ENCODE measurements around the gene MMRN1. TPM values are rescaled to one million over a fixed set of nuclear protein-coding genes. Genes with fewer than 3 reads are reported as not detected.

The MMRN1 gene
- total RNA-seq, 1 donor from 2014 or later: 42.6 TPM

DNA sequence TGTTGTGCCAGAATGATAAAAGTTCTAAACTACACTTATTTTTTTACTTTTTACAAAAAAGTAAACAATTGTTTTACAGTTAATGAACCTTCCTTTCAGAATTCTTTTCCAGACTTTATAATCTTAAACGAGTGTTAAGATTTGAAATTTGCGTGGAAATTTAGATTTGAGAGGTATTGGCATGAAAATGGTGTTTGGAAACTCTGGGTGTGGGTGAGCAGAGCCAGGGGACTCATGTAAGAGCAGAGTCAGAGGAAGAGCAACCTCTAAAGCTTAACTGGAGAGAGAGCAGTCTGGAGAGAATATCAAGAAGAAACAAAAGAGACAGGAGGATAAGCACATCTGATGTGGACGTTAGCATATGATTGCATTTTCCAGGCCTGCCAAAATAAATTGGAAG lies 48.2 kb downstream of the MMRN1 start:
- no peaks in the 10 kb centered on the region for H3K4me1 ChIP-seq
- H3K27ac ChIP-seq: no peak overlapping the region
- DNase-seq (no peak), ATAC-seq (no peak)
- TF ChIP-seq, protein P1, sequence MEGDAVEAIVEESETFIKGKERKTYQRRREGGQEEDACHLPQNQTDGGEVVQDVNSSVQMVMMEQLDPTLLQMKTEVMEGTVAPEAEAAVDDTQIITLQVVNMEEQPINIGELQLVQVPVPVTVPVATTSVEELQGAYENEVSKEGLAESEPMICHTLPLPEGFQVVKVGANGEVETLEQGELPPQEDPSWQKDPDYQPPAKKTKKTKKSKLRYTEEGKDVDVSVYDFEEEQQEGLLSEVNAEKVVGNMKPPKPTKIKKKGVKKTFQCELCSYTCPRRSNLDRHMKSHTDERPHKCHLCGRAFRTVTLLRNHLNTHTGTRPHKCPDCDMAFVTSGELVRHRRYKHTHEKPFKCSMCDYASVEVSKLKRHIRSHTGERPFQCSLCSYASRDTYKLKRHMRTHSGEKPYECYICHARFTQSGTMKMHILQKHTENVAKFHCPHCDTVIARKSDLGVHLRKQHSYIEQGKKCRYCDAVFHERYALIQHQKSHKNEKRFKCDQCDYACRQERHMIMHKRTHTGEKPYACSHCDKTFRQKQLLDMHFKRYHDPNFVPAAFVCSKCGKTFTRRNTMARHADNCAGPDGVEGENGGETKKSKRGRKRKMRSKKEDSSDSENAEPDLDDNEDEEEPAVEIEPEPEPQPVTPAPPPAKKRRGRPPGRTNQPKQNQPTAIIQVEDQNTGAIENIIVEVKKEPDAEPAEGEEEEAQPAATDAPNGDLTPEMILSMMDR (IDR thresholded peaks at IDR 0.05): no peak
- no peaks in the 10 kb centered on the region for H3K9me3 ChIP-seq
- H3K4me3 ChIP-seq: no peak overlapping the region
- no peaks in the 10 kb centered on the region for H3K27me3 ChIP-seq (ENCODE audit: low read depth)
- no peaks in the 10 kb centered on the region for H3K36me3 ChIP-seq
- intact Hi-C loops (cut with DNase I): no loop called here

DNA sequence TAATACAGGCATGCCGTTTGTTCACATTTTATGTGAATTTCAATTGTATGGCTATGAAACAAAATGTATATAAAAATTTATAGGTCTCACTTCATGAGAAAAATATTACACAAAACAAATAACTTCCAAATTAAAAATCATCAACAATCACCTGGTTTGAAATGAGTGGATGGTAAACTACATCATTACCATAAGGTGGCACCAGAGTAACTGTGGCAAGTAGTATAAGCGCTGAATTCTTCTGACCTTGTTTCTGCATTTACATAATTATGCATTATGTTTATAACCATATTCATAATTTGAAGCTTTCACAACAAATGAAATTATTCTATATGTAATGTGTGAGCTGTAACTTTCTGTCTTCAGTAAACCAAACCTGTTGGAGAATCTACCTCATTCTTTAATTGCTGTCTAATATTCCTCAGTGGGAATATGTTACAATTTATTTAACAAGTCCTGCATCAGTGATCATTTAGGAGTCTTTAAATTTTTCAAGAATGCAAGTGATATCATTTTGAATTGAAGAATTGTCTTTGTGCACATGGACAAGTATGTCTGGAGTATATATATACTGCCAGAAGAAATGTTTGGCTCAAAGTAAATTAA lies 55.2 kb downstream of the MMRN1 start:
- Histone ChIP-seq H3K27me3 (ENCODE audit: low read depth) (no peaks in the 10 kb centered on the region), H3K36me3 (no peaks in the 10 kb centered on the region), H3K9me3 (no peaks in the 10 kb centered on the region), H3K4me1 (no peaks in the 10 kb centered on the region), H3K4me3 (no peak overlapping the region), H3K27ac (no peak overlapping the region)
- DNase-seq (no peak), ATAC-seq (no peak)
- intact Hi-C loops (cut with DNase I): no loop called here
- TF ChIP-seq, protein P1 (IDR thresholded peaks at IDR 0.05): peak; percentile 7

DNA sequence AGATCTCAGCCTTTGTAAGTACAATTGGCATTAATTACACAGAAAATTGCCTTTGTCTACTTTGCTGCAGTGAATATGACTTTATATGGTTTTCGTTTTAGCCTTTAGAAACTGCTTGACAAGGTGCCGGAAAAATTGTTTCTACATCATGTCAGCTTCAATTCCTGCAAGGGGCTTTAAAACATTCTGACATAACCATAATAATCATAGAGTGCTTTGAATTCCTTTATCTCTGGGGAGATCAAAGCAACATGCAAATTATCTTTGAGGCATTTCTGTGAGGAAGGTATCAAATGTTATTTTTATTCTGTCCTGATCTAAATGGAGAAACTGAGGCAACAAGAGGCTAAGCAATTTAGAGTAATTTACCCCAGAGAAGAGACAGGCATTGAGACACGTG lies 57.8 kb downstream of the MMRN1 start:
- Histone ChIP-seq H3K4me3 (no peak overlapping the region), H3K4me1 (no peaks in the 10 kb centered on the region), H3K9me3 (no peaks in the 10 kb centered on the region), H3K27ac (no peak overlapping the region), H3K36me3 (no peaks in the 10 kb centered on the region), H3K27me3 (ENCODE audit: low read depth) (no peaks in the 10 kb centered on the region)
- intact Hi-C loops (cut with DNase I): no loop called here
- TF ChIP-seq, protein P1 (IDR thresholded peaks at IDR 0.05): no peak
- no peak for DNase-seq
- no peak for ATAC-seq

DNA sequence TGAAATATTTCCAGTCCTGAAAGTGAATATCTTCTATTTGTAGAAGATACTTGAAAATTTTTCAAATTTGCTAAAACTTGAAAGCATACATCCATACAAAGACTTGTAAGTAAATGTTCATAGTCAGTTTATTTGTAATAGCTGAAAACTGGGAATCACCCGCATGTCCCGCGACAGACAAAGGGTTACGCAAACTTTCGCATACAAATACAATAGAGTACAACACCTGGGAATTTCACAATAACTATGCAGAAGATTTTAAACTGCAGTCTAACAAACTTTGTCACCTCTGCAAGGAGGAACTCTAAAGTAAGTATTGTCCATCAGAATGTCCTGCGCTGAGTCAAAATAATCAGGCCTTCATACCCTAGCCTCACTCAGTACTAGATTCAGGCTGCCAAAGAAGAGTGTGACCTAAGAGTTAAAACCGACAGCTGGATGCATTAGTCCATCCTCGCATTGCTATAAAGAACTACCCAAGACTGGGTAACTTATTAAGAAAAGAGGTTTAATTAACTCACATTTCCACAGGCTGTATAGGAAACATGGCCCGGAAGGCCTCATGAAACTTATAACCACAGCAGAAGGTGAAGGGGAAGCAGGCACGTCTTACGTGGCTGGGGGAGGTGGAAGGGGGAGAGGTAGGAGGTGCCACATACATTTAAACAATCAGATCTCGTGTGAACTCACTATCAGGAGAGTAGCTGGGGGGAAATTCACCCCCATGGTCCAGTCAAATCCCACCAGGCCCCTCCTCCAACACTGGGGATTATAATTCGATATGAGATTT lies 60.4 kb downstream of the MMRN1 start:
- H3K36me3 ChIP-seq: no peaks in the 10 kb centered on the region
- H3K27me3 ChIP-seq (ENCODE audit: low read depth): no peaks in the 10 kb centered on the region
- DNase-seq (no peak), ATAC-seq (no peak)
- H3K4me3 ChIP-seq: no peak overlapping the region
- TF ChIP-seq, protein P1 (IDR thresholded peaks at IDR 0.05): no peak
- no peak overlapping the region for H3K27ac ChIP-seq
- H3K4me1 ChIP-seq: no peaks in the 10 kb centered on the region
- intact Hi-C loops (cut with DNase I): no loop called here
- H3K9me3 ChIP-seq: no peaks in the 10 kb centered on the region

DNA sequence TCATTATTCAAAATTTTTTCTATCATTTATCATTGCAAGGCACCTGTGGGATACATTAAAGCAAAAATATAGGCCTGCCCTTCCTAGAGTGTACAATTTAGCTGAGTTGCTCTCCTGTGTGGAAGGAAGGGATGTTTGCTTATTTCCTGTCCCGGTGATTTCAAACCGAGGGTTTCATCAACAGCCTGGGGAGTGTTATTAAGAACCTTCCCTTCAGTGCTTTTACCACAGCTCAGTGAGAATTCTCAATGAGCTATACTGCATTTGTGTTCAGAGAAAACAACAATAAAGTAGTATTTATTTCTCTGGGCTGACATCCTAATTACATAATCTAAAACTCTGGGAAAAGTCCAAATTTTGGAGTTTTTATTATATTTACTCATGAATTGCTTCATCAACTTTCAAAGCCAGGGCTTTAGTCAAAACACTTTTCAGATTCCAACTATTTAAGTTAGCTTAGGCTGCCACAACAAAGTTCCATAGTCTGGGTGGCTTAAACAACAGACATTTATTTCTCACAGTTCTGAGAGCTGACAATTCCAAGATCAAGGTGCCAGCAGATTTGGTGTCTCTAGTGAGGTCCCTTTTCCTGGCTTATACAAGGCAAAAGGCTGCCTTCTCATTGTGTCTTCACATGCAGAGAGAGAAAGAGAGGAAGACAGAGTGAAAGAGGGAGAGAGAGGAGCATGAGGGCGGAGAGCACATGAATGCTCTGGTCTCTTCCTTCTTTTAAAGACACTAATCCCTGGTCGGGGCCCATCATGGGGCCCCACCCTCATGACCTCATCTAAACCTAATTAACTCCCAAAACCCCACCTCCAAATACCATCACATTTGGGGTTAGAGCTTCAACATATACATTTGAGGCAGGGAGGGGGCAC lies 62.6 kb downstream of the MMRN1 start:
- DNase-seq (no peak), ATAC-seq (no peak)
- intact Hi-C loops (cut with DNase I): no loop called here
- H3K27me3 ChIP-seq (ENCODE audit: low read depth): no peaks in the 10 kb centered on the region
- H3K4me3 ChIP-seq: no peak overlapping the region
- TF ChIP-seq, protein P1 (IDR thresholded peaks at IDR 0.05): no peak
- no peak overlapping the region for H3K27ac ChIP-seq
- no peaks in the 10 kb centered on the region for H3K4me1 ChIP-seq
- no peaks in the 10 kb centered on the region for H3K9me3 ChIP-seq
- no peaks in the 10 kb centered on the region for H3K36me3 ChIP-seq
